ENCODE measurements around the gene SUN2. TPM values are rescaled to one million over a fixed set of nuclear protein-coding genes. Genes with fewer than 3 reads are reported as not detected.

The SUN2 gene
- polyA plus RNA-seq, 1 donor from 2014 or later = 172 TPM

GRCh38 chr22:38741576-38741975, 14.2 kb downstream of the SUN2 start:
- no peaks in the 10 kb centered on the region for H3K79me2 ChIP-seq (replicated peaks; ENCODE audit: insufficient read depth, low read length)
- H3K9me3 ChIP-seq (ENCODE audit: low read length) = no peaks in the 10 kb centered on the region
- peaks cover 16% of the 10 kb centered on the region for H3K36me3 ChIP-seq (ENCODE audit: insufficient read depth, low read length)
- no peaks in the 10 kb centered on the region for H3K9me2 ChIP-seq (ENCODE audit: insufficient read depth, low read length)
- no peak overlapping the region for H3K4me2 ChIP-seq (ENCODE audit: low read length)
- H2AFZ ChIP-seq (ENCODE audit: low read depth, low read length) = no peak overlapping the region
- H3K27me3 ChIP-seq (ENCODE audit: insufficient read depth, low read depth, low read length) = no peaks in the 10 kb centered on the region
- no peak overlapping the region for H3K27ac ChIP-seq (ENCODE audit: low read length)
- no peaks in the 10 kb centered on the region for H3F3A ChIP-seq (ENCODE audit: insufficient read depth, low read length, poor library complexity, severe bottlenecking)
- H3K9ac ChIP-seq (ENCODE audit: low read length) = no peak overlapping the region
- H3K4me3 ChIP-seq (ENCODE audit: low read length) = no peak overlapping the region
- H4K20me1 ChIP-seq (ENCODE audit: insufficient read depth) = no peaks in the 10 kb centered on the region
- TF ChIP-seq, protein P1, sequence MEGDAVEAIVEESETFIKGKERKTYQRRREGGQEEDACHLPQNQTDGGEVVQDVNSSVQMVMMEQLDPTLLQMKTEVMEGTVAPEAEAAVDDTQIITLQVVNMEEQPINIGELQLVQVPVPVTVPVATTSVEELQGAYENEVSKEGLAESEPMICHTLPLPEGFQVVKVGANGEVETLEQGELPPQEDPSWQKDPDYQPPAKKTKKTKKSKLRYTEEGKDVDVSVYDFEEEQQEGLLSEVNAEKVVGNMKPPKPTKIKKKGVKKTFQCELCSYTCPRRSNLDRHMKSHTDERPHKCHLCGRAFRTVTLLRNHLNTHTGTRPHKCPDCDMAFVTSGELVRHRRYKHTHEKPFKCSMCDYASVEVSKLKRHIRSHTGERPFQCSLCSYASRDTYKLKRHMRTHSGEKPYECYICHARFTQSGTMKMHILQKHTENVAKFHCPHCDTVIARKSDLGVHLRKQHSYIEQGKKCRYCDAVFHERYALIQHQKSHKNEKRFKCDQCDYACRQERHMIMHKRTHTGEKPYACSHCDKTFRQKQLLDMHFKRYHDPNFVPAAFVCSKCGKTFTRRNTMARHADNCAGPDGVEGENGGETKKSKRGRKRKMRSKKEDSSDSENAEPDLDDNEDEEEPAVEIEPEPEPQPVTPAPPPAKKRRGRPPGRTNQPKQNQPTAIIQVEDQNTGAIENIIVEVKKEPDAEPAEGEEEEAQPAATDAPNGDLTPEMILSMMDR (IDR thresholded peaks at IDR 0.05; ENCODE audit: poor library complexity, severe bottlenecking) = no peak
- TF ChIP-seq RAD21 (conservative IDR thresholded peaks at IDR 0.05) (no peak), POLR2AphosphoS5 (IDR thresholded peaks at IDR 0.05) (no peak), TAF1 (IDR thresholded peaks at IDR 0.05; ENCODE audit: low read depth) (no peak), MXI1 (conservative IDR thresholded peaks at IDR 0.05; ENCODE audit: poor library complexity, severe bottlenecking) (no peak), SMC3 (conservative IDR thresholded peaks at IDR 0.05; ENCODE audit: poor library complexity) (no peak), EP300 (conservative IDR thresholded peaks at IDR 0.05; ENCODE audit: poor library complexity, severe bottlenecking) (no peak), EZH2 (IDR thresholded peaks at IDR 0.05; ENCODE audit: borderline replicate concordance, insufficient read depth, low read length, poor library complexity, severe bottlenecking) (no peak)
- TF ChIP-seq, protein P2, sequence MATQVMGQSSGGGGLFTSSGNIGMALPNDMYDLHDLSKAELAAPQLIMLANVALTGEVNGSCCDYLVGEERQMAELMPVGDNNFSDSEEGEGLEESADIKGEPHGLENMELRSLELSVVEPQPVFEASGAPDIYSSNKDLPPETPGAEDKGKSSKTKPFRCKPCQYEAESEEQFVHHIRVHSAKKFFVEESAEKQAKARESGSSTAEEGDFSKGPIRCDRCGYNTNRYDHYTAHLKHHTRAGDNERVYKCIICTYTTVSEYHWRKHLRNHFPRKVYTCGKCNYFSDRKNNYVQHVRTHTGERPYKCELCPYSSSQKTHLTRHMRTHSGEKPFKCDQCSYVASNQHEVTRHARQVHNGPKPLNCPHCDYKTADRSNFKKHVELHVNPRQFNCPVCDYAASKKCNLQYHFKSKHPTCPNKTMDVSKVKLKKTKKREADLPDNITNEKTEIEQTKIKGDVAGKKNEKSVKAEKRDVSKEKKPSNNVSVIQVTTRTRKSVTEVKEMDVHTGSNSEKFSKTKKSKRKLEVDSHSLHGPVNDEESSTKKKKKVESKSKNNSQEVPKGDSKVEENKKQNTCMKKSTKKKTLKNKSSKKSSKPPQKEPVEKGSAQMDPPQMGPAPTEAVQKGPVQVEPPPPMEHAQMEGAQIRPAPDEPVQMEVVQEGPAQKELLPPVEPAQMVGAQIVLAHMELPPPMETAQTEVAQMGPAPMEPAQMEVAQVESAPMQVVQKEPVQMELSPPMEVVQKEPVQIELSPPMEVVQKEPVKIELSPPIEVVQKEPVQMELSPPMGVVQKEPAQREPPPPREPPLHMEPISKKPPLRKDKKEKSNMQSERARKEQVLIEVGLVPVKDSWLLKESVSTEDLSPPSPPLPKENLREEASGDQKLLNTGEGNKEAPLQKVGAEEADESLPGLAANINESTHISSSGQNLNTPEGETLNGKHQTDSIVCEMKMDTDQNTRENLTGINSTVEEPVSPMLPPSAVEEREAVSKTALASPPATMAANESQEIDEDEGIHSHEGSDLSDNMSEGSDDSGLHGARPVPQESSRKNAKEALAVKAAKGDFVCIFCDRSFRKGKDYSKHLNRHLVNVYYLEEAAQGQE (IDR thresholded peaks at IDR 0.05; ENCODE audit: borderline replicate concordance) = no peak

- H3K9me3 ChIP-seq (ENCODE audit: low read length) = no peaks in the 10 kb centered on the region
- no peak overlapping the region for H3K9ac ChIP-seq (ENCODE audit: low read length)
- H3K27ac ChIP-seq (ENCODE audit: low read length) = no peak overlapping the region
- no peak overlapping the region for H3K4me2 ChIP-seq (ENCODE audit: low read length)
- no peaks in the 10 kb centered on the region for H3K27me3 ChIP-seq (ENCODE audit: insufficient read depth, low read depth, low read length)
- H3K36me3 ChIP-seq (ENCODE audit: insufficient read depth, low read length) = peaks cover 16% of the 10 kb centered on the region
- TF ChIP-seq SMC3 (conservative IDR thresholded peaks at IDR 0.05; ENCODE audit: poor library complexity) = no peak
- TF ChIP-seq EP300 (conservative IDR thresholded peaks at IDR 0.05; ENCODE audit: poor library complexity, severe bottlenecking) = no peak
- TF ChIP-seq EZH2 (IDR thresholded peaks at IDR 0.05; ENCODE audit: borderline replicate concordance, insufficient read depth, low read length, poor library complexity, severe bottlenecking) = no peak
- TF ChIP-seq, protein P2 (IDR thresholded peaks at IDR 0.05; ENCODE audit: borderline replicate concordance) = no peak
- TF ChIP-seq POLR2AphosphoS5 (IDR thresholded peaks at IDR 0.05) = no peak
- TF ChIP-seq, protein P1 (IDR thresholded peaks at IDR 0.05; ENCODE audit: poor library complexity, severe bottlenecking) = no peak
- TF ChIP-seq RAD21 (conservative IDR thresholded peaks at IDR 0.05) = no peak
- TF ChIP-seq MXI1 (conservative IDR thresholded peaks at IDR 0.05; ENCODE audit: poor library complexity, severe bottlenecking) = no peak
- TF ChIP-seq TAF1 (IDR thresholded peaks at IDR 0.05; ENCODE audit: low read depth) = no peak
- H4K20me1 ChIP-seq (ENCODE audit: insufficient read depth) = no peaks in the 10 kb centered on the region
- H3K79me2 ChIP-seq (replicated peaks; ENCODE audit: insufficient read depth, low read length) = no peaks in the 10 kb centered on the region
- no peak overlapping the region for H3K4me3 ChIP-seq (ENCODE audit: low read length)
- H3F3A ChIP-seq (ENCODE audit: insufficient read depth, low read length, poor library complexity, severe bottlenecking) = no peaks in the 10 kb centered on the region
- no peaks in the 10 kb centered on the region for H3K9me2 ChIP-seq (ENCODE audit: insufficient read depth, low read length)
- no peak overlapping the region for H2AFZ ChIP-seq (ENCODE audit: low read depth, low read length)
Measured at GRCh38 chr22:38741166-38741565, 14.6 kb downstream of the SUN2 start.

Measured in neural cell (in vitro differentiated cells).